Measurements from ENCODE around the gene CCN2. TPM values are rescaled to one million over a fixed set of nuclear protein-coding genes. Genes with fewer than 3 reads are reported as not detected.

CCN2 gene
- polyA plus RNA-seq, 1 of the 3 experiments (the other 2 are of a cell fraction), result 709 TPM

- TF ChIP-seq USF2 (IDR thresholded peaks at IDR 0.05; ENCODE audit: borderline replicate concordance, low read depth, low read length), result no peak
- TF ChIP-seq IRF3 (IDR thresholded peaks at IDR 0.05; ENCODE audit: low read depth, low read length), result no peak
- no peak for TF ChIP-seq SIN3A (IDR thresholded peaks at IDR 0.05; ENCODE audit: borderline replicate concordance, low read depth, low read length)
- no peak for TF ChIP-seq FOXM1 (IDR thresholded peaks at IDR 0.05; ENCODE audit: low read depth)
- no peak for TF ChIP-seq JUND (IDR thresholded peaks at IDR 0.05)
- no peak for TF ChIP-seq TEAD4 (IDR thresholded peaks at IDR 0.05; ENCODE audit: borderline replicate concordance, insufficient read depth)
- TF ChIP-seq MEF2A (IDR thresholded peaks at IDR 0.05; ENCODE audit: borderline replicate concordance, low read depth), result no peak
- no peak for TF ChIP-seq NRF1 (IDR thresholded peaks at IDR 0.05; ENCODE audit: low read depth, low read length)
- TF ChIP-seq EP300 (IDR thresholded peaks at IDR 0.05; ENCODE audit: borderline replicate concordance in 1 of 2, low read depth in 1 of 2, low read length in 1 of 2), result no peak
- TF ChIP-seq REST (IDR thresholded peaks at IDR 0.05; ENCODE audit: low read depth, low read length), result no peak
- no peak for TF ChIP-seq POLR2AphosphoS5 (IDR thresholded peaks at IDR 0.05; ENCODE audit: low read depth, low read length)
- TF ChIP-seq CTCF (IDR thresholded peaks at IDR 0.05), result no peak
- TF ChIP-seq YY1 (IDR thresholded peaks at IDR 0.05; ENCODE audit: low read depth), result no peak
- no peak for TF ChIP-seq GABPA (IDR thresholded peaks at IDR 0.05; ENCODE audit: low read depth)
- TF ChIP-seq SMC3 (IDR thresholded peaks at IDR 0.05; ENCODE audit: low read depth, low read length), result no peak
- TF ChIP-seq ELF1 (IDR thresholded peaks at IDR 0.05), result no peak
- TF ChIP-seq, protein P1, sequence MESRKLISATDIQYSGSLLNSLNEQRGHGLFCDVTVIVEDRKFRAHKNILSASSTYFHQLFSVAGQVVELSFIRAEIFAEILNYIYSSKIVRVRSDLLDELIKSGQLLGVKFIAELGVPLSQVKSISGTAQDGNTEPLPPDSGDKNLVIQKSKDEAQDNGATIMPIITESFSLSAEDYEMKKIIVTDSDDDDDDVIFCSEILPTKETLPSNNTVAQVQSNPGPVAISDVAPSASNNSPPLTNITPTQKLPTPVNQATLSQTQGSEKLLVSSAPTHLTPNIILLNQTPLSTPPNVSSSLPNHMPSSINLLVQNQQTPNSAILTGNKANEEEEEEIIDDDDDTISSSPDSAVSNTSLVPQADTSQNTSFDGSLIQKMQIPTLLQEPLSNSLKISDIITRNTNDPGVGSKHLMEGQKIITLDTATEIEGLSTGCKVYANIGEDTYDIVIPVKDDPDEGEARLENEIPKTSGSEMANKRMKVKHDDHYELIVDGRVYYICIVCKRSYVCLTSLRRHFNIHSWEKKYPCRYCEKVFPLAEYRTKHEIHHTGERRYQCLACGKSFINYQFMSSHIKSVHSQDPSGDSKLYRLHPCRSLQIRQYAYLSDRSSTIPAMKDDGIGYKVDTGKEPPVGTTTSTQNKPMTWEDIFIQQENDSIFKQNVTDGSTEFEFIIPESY (IDR thresholded peaks at IDR 0.05; ENCODE audit: borderline replicate concordance, low read depth), result no peak
- H3K4me1 ChIP-seq (ENCODE audit: control insufficient read depth in 1 of 2, insufficient read depth in 2 of 2, low read depth in 1 of 2, low read length in 1 of 2), result no peaks in the 10 kb centered on the region
- no peaks in the 10 kb centered on the region for H4K20me1 ChIP-seq (ENCODE audit: insufficient read depth)
- no peak overlapping the region for H3K4me2 ChIP-seq
- H3K36me3 ChIP-seq (replicated peaks in 1 of 2; ENCODE audit: control insufficient read depth in 1 of 2, insufficient read depth in 2 of 2, low read length in 1 of 2), result no peaks in the 10 kb centered on the region
- H3K27ac ChIP-seq (ENCODE audit: low read depth in 2 of 2, low read length in 1 of 2), result no peak overlapping the region
- ChIA-PET POLR2A (no interaction called here), CTCF (no interaction called here)
- H3K27me3 ChIP-seq (ENCODE audit: insufficient read depth), result no peaks in the 10 kb centered on the region
- 37% methylated on average over 5 of the region's 5 CpGs for WGBS (ENCODE audit: low lambda C conversion rate)
- no peaks in the 10 kb centered on the region for H3K9me3 ChIP-seq
- no peaks in the 10 kb centered on the region for H3F3A ChIP-seq (replicated peaks; ENCODE audit: insufficient read depth)
- no peaks in the 10 kb centered on the region for H3K9me2 ChIP-seq
- no peak for DNase-seq
- H3K4me3 ChIP-seq (ENCODE audit: low read depth in 2 of 2, low read length in 1 of 2), result no peak overlapping the region
- H3K79me2 ChIP-seq (ENCODE audit: insufficient read depth), result no peaks in the 10 kb centered on the region
- H2AFZ ChIP-seq (ENCODE audit: low read depth), result no peak overlapping the region
- no peak overlapping the region for H3K9ac ChIP-seq
Measured at GRCh38 chr6:131968656-131969055, 17.5 kb upstream of the CCN2 start.

Data from SK-N-SH (cell line).